ENCODE results near the gene JAM3. TPM values are rescaled to one million over a fixed set of nuclear protein-coding genes. Genes with fewer than 3 reads are reported as not detected.
"Not testable (repeated sequence)": the region's sequence is repeated elsewhere in the genome, so short reads cannot be mapped to it uniquely, and the experiment has no call there.

The JAM3 gene
- total RNA-seq, 2 experiments from 2014 or later: 8.0 to 9.6 TPM

DNA sequence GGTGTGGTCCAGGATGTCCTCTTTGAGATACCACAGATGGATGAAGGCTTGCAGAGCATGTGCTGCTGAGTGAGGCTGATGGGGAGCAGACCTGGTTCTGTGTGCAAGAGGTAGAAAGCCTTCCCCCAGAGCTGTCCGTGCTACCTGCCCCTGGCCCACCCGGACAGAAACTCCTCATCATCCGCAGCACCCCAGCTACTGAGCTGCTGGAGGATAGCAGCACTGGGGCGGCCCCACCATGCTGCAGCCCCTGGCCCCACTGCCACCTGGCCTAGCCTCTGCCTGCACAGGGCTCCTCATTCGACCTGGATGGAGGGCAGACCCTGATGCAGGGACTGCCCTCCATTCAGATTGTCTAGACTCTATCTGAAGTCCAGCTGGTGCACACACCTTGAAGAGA lies 104.4 kb downstream of the JAM3 start:
- H3K4me3 Mint-ChIP-seq: no peak overlapping the region
- CTCF ChIA-PET: no interaction called here
- no peaks in the 10 kb centered on the region for H3K27me3 Mint-ChIP-seq (ENCODE audit: low read depth)
- DNase-seq: no peak
- POLR2A ChIA-PET: no interaction called here
- H3K36me3 Mint-ChIP-seq (ENCODE audit: low read depth): peaks cover 82% of the 10 kb centered on the region
- no peaks in the 10 kb centered on the region for H3K9me3 Mint-ChIP-seq (ENCODE audit: insufficient read depth)
- no peak overlapping the region for H3K27ac Mint-ChIP-seq
- H3K4me1 Mint-ChIP-seq (ENCODE audit: low read depth): no peaks in the 10 kb centered on the region
- no peak for ATAC-seq

DNA sequence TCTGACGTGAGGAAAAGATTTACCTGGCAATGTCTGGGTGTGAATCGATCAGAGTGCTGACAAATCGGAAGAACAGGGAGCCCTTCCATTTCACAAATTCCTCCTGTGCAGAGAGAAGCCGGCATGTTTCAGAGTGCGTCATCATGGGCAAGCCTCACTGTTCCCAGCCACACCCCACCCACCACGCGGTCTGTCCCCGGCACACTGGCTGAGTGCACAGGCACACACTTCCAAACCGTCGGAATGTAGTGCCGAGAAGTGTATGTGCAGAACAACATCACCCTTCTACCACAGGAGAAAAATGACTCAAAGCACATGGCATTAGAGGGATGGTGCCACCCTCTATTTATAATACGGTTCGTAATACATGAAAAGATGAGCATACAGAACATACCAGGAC lies 107.4 kb downstream of the JAM3 start:
- Mint-ChIP-seq H3K9me3 (ENCODE audit: insufficient read depth) (no peaks in the 10 kb centered on the region), H3K27me3 (ENCODE audit: low read depth) (no peaks in the 10 kb centered on the region), H3K36me3 (ENCODE audit: low read depth) (peaks cover 86% of the 10 kb centered on the region), H3K4me3 (no peak overlapping the region), H3K4me1 (ENCODE audit: low read depth) (no peaks in the 10 kb centered on the region), H3K27ac (no peak overlapping the region)
- CTCF ChIA-PET: no interaction called here
- DNase-seq (no peak), ATAC-seq (no peak)
- POLR2A ChIA-PET: no interaction called here

DNA sequence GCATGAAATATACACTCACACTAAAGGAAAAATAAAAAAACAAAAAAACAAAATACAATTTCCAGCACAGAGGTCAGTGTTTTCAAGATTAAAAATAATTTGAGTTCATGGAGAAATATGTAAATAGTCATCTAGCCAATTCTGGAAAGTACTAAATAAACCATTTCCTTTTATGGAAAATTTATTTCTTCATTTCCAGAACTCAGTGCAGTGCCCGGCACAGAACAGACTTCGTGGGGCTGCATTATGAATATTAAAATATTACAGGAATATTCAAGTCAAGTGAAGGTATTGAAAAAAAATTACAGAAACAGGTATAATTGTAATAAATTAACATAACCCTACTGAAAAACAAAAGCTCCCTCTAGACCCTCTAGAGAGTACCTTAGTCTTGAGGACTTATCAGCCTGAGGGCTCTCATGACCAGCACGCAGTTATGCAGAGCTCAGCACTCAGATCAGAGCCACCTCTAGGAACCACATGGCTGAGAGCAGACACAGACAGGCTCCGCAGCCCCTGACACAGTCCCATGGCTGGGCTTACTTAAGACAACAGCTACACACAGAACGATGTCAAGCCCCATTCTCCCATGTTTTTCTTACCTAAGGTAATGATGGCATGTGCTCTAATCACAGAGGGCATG lies 109.3 kb downstream of the JAM3 start:
- Mint-ChIP-seq H3K27ac (no peak overlapping the region), H3K36me3 (ENCODE audit: low read depth) (peaks cover 73% of the 10 kb centered on the region), H3K27me3 (ENCODE audit: low read depth) (no peaks in the 10 kb centered on the region), H3K9me3 (ENCODE audit: insufficient read depth) (no peaks in the 10 kb centered on the region), H3K4me1 (ENCODE audit: low read depth) (no peaks in the 10 kb centered on the region), H3K4me3 (no peak overlapping the region)
- no peak for ATAC-seq
- ChIA-PET POLR2A (no interaction called here), CTCF (interaction anchor here (1.1 kb wide), 1 partner anchor 29 kb away, joined by 3 read pairs; no protein-coding TSS in a partner anchor)
- DNase-seq: no peak

DNA sequence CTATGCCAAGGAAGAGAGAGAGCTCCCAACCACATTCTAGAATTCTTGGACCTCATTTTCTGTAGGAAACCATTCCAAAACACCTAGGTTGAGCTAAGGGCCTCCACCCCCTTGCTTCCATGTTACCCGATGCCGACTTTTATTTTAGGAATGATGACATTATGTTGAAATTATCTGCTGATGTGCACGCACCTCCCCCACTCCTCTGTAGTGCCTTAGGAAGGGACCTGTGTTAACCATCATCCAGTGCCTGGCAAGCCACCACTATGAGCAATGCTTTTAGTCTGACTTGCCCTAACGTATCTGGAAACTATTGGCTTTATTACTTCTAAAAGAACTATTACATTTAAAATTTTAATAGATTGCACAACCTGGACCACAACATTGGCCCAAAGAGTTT lies 112.8 kb downstream of the JAM3 start:
- Mint-ChIP-seq H3K4me3 (no peak overlapping the region), H3K27ac (no peak overlapping the region), H3K27me3 (ENCODE audit: low read depth) (no peaks in the 10 kb centered on the region), H3K4me1 (ENCODE audit: low read depth) (no peaks in the 10 kb centered on the region), H3K9me3 (ENCODE audit: insufficient read depth) (no peaks in the 10 kb centered on the region), H3K36me3 (ENCODE audit: low read depth) (peaks cover 65% of the 10 kb centered on the region)
- CTCF ChIA-PET: no interaction called here
- POLR2A ChIA-PET: interaction anchor here (0.6 kb wide), 1 partner anchor 94 kb away, joined by 5 read pairs; no protein-coding TSS in a partner anchor
- DNase-seq (no peak), ATAC-seq (no peak)

DNA sequence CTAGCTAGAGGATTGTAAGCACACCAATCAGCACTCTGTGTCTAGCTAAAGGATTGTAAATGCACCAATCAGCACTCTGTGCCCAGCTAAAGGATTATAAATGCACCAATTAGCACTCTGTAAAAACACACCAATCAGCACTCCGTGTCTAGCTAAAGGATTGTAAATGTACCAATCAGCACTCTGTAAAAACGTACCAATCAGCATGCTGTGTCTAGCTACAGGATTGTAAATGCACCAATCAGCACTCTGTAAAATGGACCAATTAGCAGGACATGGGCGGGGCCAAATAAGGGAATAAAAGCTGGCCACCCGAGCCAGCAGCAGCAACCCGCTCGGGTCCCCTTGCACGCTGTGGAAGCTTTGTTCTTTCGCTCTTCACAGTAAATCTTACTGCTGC lies 119.2 kb downstream of the JAM3 start:
- DNase-seq; H3K4me1 Mint-ChIP-seq (ENCODE audit: low read depth); H3K27me3 Mint-ChIP-seq (ENCODE audit: low read depth); H3K4me3 Mint-ChIP-seq; ATAC-seq; H3K27ac Mint-ChIP-seq: not testable (repeated sequence)
- Mint-ChIP-seq H3K9me3 (ENCODE audit: insufficient read depth) (peaks cover 12% of the 10 kb centered on the region), H3K36me3 (ENCODE audit: low read depth) (peaks cover 82% of the 10 kb centered on the region)
- POLR2A ChIA-PET: interaction anchor here (1.3 kb wide), 1 partner anchor 11 kb away, joined by 3 read pairs; no protein-coding TSS in a partner anchor
- CTCF ChIA-PET: interaction anchor here (1.2 to 1.8 kb wide), 2 partner anchors 19 to 24 kb away, joined by 3 to 5 read pairs; no protein-coding TSS in a partner anchor

DNA sequence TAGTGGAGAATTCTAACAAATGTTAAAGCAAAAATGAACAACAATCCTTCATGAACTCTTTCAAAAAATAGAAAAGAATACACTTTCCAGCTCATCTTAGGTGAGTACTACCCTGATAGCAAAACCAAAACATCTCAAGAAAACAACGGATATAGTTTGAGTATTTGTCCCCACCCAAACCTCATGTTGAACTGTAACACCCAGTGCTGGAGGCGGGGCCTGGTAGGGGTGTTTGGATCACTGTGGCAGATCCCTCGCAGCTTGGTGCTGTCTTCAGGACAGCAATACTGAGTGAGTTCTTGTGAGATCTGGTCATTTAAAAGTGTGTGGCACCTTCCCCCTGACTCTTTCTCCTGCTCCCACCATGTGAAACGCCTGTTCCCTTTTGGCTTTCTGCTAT lies 127.9 kb downstream of the JAM3 start:
- H3K27ac Mint-ChIP-seq: peak overlapping the region; percentile 31
- ChIA-PET CTCF (interaction anchor here (2.5 kb wide), 1 partner anchor 12 kb away, joined by 8 read pairs; no protein-coding TSS in a partner anchor), POLR2A (interaction anchor here (0.6 kb wide), 1 partner anchor 148 kb away, joined by 3 read pairs; no protein-coding TSS in a partner anchor)
- peaks cover 70% of the 10 kb centered on the region for H3K36me3 Mint-ChIP-seq (ENCODE audit: low read depth)
- H3K9me3 Mint-ChIP-seq (ENCODE audit: insufficient read depth): no peaks in the 10 kb centered on the region
- H3K27me3 Mint-ChIP-seq (ENCODE audit: low read depth): no peaks in the 10 kb centered on the region
- ATAC-seq (no peak), DNase-seq (no peak)
- H3K4me1 Mint-ChIP-seq (ENCODE audit: low read depth): peaks cover 4% of the 10 kb centered on the region
- H3K4me3 Mint-ChIP-seq: no peak overlapping the region

DNA sequence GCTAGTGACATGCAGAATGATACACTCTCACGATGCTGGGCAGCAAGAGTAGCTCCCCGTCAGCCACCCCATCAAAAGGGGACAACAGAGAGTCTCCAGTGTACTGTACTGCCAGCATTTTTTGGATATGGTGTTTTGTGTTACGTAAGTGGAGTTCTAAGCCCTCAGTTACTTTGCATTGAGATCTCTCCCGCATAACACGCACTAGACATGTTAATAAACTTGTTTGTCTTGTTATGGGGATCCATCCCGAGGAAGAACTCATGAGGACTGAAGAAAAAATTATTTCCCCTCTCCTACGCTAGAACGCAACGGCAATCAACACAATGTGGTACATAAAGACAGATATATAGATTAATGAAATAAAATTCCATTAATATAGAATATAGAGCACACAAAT lies 130.7 kb downstream of the JAM3 start:
- peaks cover 69% of the 10 kb centered on the region for H3K36me3 Mint-ChIP-seq (ENCODE audit: low read depth)
- no peak for ATAC-seq

DNA sequence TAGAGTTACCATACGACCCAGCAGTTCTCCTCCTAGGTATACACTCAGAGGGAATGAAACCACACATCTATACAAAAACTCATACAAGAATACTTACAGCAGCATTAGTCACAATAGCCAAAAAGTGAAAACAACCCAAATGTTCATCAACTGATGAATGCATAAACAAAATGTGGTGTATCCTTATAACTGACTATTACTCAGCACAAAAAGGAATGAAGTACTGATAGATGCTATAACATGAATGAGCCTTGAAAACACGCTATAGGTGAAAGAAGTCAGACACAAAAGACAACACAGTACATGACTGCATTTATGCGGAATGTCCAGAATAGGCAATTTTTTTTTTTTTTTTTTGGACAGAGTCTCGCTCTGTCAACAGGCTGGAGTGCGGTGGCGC lies 131.8 kb downstream of the JAM3 start:
- Mint-ChIP-seq H3K36me3 (ENCODE audit: low read depth) (peaks cover 72% of the 10 kb centered on the region), H3K9me3 (ENCODE audit: insufficient read depth) (no peaks in the 10 kb centered on the region), H3K4me1 (ENCODE audit: low read depth) (peaks cover 4% of the 10 kb centered on the region), H3K27ac (no peak overlapping the region), H3K27me3 (ENCODE audit: low read depth) (no peaks in the 10 kb centered on the region), H3K4me3 (no peak overlapping the region)
- ChIA-PET CTCF (no interaction called here), POLR2A (no interaction called here)
- no peak for DNase-seq
- ATAC-seq: no peak

More for the DNA sequence above, 130.7 kb downstream of the JAM3 start:
- Mint-ChIP-seq H3K27me3 (ENCODE audit: low read depth) (no peaks in the 10 kb centered on the region), H3K4me3 (no peak overlapping the region), H3K9me3 (ENCODE audit: insufficient read depth) (no peaks in the 10 kb centered on the region), H3K4me1 (ENCODE audit: low read depth) (peaks cover 4% of the 10 kb centered on the region), H3K27ac (no peak overlapping the region)
- ChIA-PET CTCF (no interaction called here), POLR2A (interaction anchor here (0.8 to 1.1 kb wide), 2 partner anchors 12 to 25 kb away, joined by 3 read pairs; partner anchors contain the start of genes NCAPD3 and VPS26B)
- DNase-seq: no peak

Other genes with a start within 250 kb of the JAM3 start
- gene SPATA19, start 223.6 kb upstream of the JAM3 start, total RNA-seq: not detected
- gene IGSF9B, start 112.1 kb upstream of the JAM3 start, total RNA-seq: 100 to 1,000 TPM in 1 of 2 experiments, 10 to 100 TPM in 1; 96.3 to 118 TPM
- gene NCAPD3, start 154.9 kb downstream of the JAM3 start, total RNA-seq: 100 to 1,000 TPM; 125 to 136 TPM
- 10 to 100 TPM; 55.1 TPM for gene VPS26B, start 155.6 kb downstream of the JAM3 start, total RNA-seq
- 10 to 100 TPM; 53.7 to 56.1 TPM for gene THYN1, start 184.3 kb downstream of the JAM3 start, total RNA-seq
- 10 to 100 TPM; 20.7 to 21.1 TPM for gene ACAD8, start 184.5 kb downstream of the JAM3 start, total RNA-seq
- 1 to 10 TPM; 3.8 to 4.0 TPM for gene GLB1L3, start 207.3 kb downstream of the JAM3 start, total RNA-seq

All from activated CD8-positive, alpha-beta T cell treated with anti-CD3 and anti-CD28 coated beads, Interleukin-2, amount 10 ng/mL, durations not matched to agents 7 days and 5 days (primary cell).